22Rv1 (cell line): Measurements from ENCODE around the gene PDCD1LG2.

Source experiments
- ZFX ChIP-seq: fragments of 450-650 bp; IDR thresholded peaks from 2 replicates; pipeline ENCODE4 v1.6.1; 2017; ENCODE audit warnings: antibody characterized with exemption, borderline replicate concordance
- TF ChIP-seq, protein P1 (sequence below): fragments of 450-650 bp; IDR thresholded peaks from 2 replicates; pipeline ENCODE4 v1.5.1; 2017; ENCODE audit warnings: mild to moderate bottlenecking

GRCh38 chr9:5529683-5530221 lies 19.4 kb downstream of the PDCD1LG2 start:
- TF ChIP-seq, protein P1, sequence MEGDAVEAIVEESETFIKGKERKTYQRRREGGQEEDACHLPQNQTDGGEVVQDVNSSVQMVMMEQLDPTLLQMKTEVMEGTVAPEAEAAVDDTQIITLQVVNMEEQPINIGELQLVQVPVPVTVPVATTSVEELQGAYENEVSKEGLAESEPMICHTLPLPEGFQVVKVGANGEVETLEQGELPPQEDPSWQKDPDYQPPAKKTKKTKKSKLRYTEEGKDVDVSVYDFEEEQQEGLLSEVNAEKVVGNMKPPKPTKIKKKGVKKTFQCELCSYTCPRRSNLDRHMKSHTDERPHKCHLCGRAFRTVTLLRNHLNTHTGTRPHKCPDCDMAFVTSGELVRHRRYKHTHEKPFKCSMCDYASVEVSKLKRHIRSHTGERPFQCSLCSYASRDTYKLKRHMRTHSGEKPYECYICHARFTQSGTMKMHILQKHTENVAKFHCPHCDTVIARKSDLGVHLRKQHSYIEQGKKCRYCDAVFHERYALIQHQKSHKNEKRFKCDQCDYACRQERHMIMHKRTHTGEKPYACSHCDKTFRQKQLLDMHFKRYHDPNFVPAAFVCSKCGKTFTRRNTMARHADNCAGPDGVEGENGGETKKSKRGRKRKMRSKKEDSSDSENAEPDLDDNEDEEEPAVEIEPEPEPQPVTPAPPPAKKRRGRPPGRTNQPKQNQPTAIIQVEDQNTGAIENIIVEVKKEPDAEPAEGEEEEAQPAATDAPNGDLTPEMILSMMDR: no peak
- TF ChIP-seq ZFX: no peak
